GM23248 (cell line): ENCODE data around the gene HOXA3. TPM values are rescaled to one million over a fixed set of nuclear protein-coding genes. Genes with fewer than 3 reads are reported as not detected.

Source experiments
- DNase-seq: peaks from one replicate; pipeline ENCODE4 v3.0.0-alpha.2; 2015
- H2AFZ ChIP-seq: fragments of 200-600 bp; sonication (generic); 2 replicates; pipeline ENCODE4 v1.6.1; 2016; ENCODE audit warnings: antibody characterized with exemption
- H3F3A ChIP-seq: fragments of 200-600 bp; sonication (generic); 2 replicates; pipeline ENCODE4 v1.6.1; 2016; ENCODE audit warnings: mild to moderate bottlenecking, antibody characterized with exemption, mixed run types; ENCODE audit not compliant: insufficient read depth
- H3K27ac ChIP-seq: fragments of 200-600 bp; sonication (generic); 2 replicates; pipeline ENCODE4 v1.5.1; 2016; ENCODE audit warnings: mild to moderate bottlenecking
- H3K27me3 ChIP-seq: fragments of 200-600 bp; sonication (generic); replicated peaks from 2 replicates; pipeline ENCODE4 v1.6.1; 2016; ENCODE audit warnings: mild to moderate bottlenecking; ENCODE audit not compliant: insufficient read depth
- H3K36me3 ChIP-seq: fragments of 200-600 bp; sonication (generic); 2 replicates; pipeline ENCODE4 v1.6.1; 2016; ENCODE audit warnings: low read depth, mild to moderate bottlenecking
- H3K4me1 ChIP-seq: fragments of 200-600 bp; sonication (generic); 2 replicates; pipeline ENCODE4 v1.6.1; 2016; ENCODE audit warnings: mild to moderate bottlenecking; ENCODE audit not compliant: insufficient read depth
- H3K4me2 ChIP-seq: fragments of 200-600 bp; sonication (generic); one replicate; pipeline ENCODE4 v1.6.1; 2016; ENCODE audit warnings: mild to moderate bottlenecking; ENCODE audit not compliant: unreplicated experiment
- H3K4me3 ChIP-seq: fragments of 200-600 bp; sonication (generic); 2 replicates; pipeline ENCODE4 v1.5.1; 2016; ENCODE audit warnings: mild to moderate bottlenecking
- H3K79me2 ChIP-seq: fragments of 200-600 bp; sonication (generic); 2 replicates; pipeline ENCODE4 v1.6.1; 2016; ENCODE audit warnings: mild to moderate bottlenecking; ENCODE audit not compliant: insufficient read depth
- H3K9ac ChIP-seq: fragments of 200-600 bp; sonication (generic); 2 replicates; pipeline ENCODE4 v1.6.1; 2016; ENCODE audit warnings: mild to moderate bottlenecking
- H3K9me2 ChIP-seq: fragments of 200-600 bp; sonication (generic); 2 replicates; pipeline ENCODE4 v1.6.1; 2016; ENCODE audit warnings: mixed run types, mild to moderate bottlenecking, moderate library complexity; ENCODE audit not compliant: insufficient read depth
- H3K9me3 ChIP-seq: fragments of 200-600 bp; sonication (generic); one replicate; pipeline ENCODE4 v1.6.1; 2017; ENCODE audit warnings: low read depth
- H4K20me1 ChIP-seq: fragments of 200-600 bp; sonication (generic); 2 replicates; pipeline ENCODE4 v1.6.0; 2016; ENCODE audit not compliant: insufficient read depth
- EZH2 ChIP-seq: fragments of 200-600 bp; sonication (generic); IDR thresholded peaks from 2 replicates; pipeline ENCODE4 v1.6.1; 2018; ENCODE audit warnings: antibody characterized with exemption, mild to moderate bottlenecking; ENCODE audit not compliant: insufficient read depth, poor library complexity, severe bottlenecking
- EZH2phosphoT487 ChIP-seq: fragments of 200-600 bp; sonication (generic); IDR thresholded peaks from 2 replicates; pipeline ENCODE4 v1.6.1; 2018; ENCODE audit warnings: antibody characterized with exemption, moderate library complexity, mild to moderate bottlenecking, low read depth; ENCODE audit not compliant: insufficient read depth
- WGBS, 2 experiments: methylation state at CpG; one replicate each; pipeline ENCODE4 v1.1.6; 2015 to 2017; ENCODE audit warnings: low lambda C conversion rate in 2 of 2, low coverage in 1 of 2; ENCODE audit errors: missing lambda C conversion rate in 2 of 2; 5-methylcytosine and 5-hydroxymethylcytosine counted together
- in situ Hi-C: fragments of 300-500 bp; cut with MboI; formaldehyde crosslinking; loops from 2 replicates; pipeline ENCODE4 v1.15.0; 2020
- polyA plus RNA-seq: library from polyadenylated mRNA; unstranded; fragments of >200 nt; fragmentation: Nextera tagmentation; extraction: Ambion mirVana; gene quantifications from 2 replicates; pipeline ENCODE4 v1.2.1, GENCODE V29; 2016
- total RNA-seq: library from RNA; depleted of rRNA; stranded (reverse); fragments of >200 nt; shearing (Covaris generic); gene quantifications from 2 replicates; pipeline ENCODE4 v1.2.3, GENCODE V29; 2014

The HOXA3 gene
- total and polyA plus RNA-seq, 2 experiments from 2014 or later, result 1.2 to 2.1 TPM

DNA sequence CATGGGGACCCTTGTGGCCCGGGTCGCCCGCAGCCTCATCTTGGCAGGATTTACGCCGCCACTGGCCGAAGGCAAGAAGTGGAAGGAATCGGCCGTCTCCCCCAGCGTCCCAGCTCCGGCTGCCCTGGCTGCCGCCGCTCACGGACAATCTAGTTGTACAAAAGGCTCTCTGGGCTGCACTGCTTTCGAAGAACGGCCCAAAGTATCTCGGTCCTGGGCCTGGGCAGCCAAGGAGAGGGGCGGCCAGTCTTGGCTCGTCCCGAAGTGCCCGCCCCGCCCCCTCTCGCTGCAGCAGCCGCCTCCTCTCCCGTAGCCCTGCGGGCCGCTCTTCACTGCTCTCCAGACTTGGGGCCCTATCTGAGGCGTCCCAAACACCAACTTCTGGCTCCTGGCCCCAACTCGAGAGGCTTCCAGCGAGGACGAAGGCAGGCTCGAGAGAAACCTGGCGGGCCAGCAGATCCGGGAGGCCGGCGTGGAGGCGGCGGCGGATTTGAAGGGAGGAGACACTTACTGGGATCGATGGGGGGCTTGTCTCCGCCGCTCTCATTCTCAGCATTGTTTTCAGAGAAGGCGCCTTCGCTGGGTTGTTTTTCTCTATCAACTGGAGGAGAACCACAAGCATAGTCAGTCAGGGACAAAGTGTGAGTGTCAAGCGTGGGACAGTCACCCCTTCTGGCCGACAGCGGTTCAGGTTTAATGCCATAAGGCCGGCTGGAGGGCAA, 12.1 kb upstream of the HOXA3 start:
- Histone ChIP-seq H3K9me3 (no peaks in the 10 kb centered on the region), H3K36me3 (peaks cover 10% of the 10 kb centered on the region; the same call in 1 of the 2 replicates), H3K4me2 (peak overlapping the region; percentile 100), H3K4me3 (peak overlapping the region; percentile 83), H3F3A (peaks cover 19% of the 10 kb centered on the region), H2AFZ (peak overlapping the region; percentile 75), H3K27me3 (no peaks in the 10 kb centered on the region), H3K9me2 (no peaks in the 10 kb centered on the region), H3K79me2 (peaks cover 84% of the 10 kb centered on the region), H4K20me1 (no peaks in the 10 kb centered on the region), H3K9ac (peak overlapping the region; percentile 98), H3K27ac (peak overlapping the region; percentile 99), H3K4me1 (peaks cover 7% of the 10 kb centered on the region)
- in situ Hi-C loops, result loop anchor here (10.0 kb wide), 1 partner anchor 970 kb away; no protein-coding TSS in a partner anchor
- no peak for TF ChIP-seq EZH2phosphoT487
- no peak for TF ChIP-seq EZH2
- peak; percentile 73 for DNase-seq
- 0 to 1% methylated on average over 40 to 44 of the region's 47 CpGs for WGBS, 2 experiments

DNA sequence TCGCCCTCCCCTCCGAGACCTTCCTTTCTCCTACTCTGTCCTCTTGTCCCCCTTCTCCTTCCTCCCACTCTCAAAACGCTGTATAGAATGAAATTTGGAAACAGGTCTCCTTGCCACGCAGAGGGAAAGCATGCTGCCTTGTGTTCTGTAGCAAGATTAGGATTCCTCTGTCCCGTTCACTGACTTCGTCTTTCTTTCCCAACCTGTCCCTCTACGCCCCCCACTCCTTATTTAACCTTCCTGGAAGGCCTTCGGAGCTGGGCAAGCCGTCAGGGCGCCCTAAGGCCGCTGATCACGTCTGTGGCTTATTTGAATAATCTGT, 11.6 kb upstream of the HOXA3 start:
- WGBS, 2 experiments, result 0 to 1% methylated on average over 12 of the region's 12 CpGs
- peak overlapping the region; percentile 83 for H3K4me3 ChIP-seq
- no peak for TF ChIP-seq EZH2phosphoT487
- DNase-seq, result peak; percentile 39
- no peak overlapping the region for H2AFZ ChIP-seq
- H3K9me3 ChIP-seq, result no peaks in the 10 kb centered on the region
- H3F3A ChIP-seq, result peaks cover 19% of the 10 kb centered on the region
- peaks cover 7% of the 10 kb centered on the region for H3K4me1 ChIP-seq
- H3K4me2 ChIP-seq, result peak overlapping the region; percentile 100
- peak overlapping the region; percentile 99 for H3K27ac ChIP-seq
- H3K9me2 ChIP-seq, result no peaks in the 10 kb centered on the region
- in situ Hi-C loops, result loop anchor here (10.0 kb wide), 1 partner anchor 969 kb away; no protein-coding TSS in a partner anchor
- H3K27me3 ChIP-seq, result no peaks in the 10 kb centered on the region
- peak overlapping the region; percentile 98 for H3K9ac ChIP-seq
- H3K79me2 ChIP-seq, result peaks cover 79% of the 10 kb centered on the region
- no peaks in the 10 kb centered on the region for H4K20me1 ChIP-seq
- peaks cover 10% of the 10 kb centered on the region; the same call in 1 of the 2 replicates for H3K36me3 ChIP-seq

DNA sequence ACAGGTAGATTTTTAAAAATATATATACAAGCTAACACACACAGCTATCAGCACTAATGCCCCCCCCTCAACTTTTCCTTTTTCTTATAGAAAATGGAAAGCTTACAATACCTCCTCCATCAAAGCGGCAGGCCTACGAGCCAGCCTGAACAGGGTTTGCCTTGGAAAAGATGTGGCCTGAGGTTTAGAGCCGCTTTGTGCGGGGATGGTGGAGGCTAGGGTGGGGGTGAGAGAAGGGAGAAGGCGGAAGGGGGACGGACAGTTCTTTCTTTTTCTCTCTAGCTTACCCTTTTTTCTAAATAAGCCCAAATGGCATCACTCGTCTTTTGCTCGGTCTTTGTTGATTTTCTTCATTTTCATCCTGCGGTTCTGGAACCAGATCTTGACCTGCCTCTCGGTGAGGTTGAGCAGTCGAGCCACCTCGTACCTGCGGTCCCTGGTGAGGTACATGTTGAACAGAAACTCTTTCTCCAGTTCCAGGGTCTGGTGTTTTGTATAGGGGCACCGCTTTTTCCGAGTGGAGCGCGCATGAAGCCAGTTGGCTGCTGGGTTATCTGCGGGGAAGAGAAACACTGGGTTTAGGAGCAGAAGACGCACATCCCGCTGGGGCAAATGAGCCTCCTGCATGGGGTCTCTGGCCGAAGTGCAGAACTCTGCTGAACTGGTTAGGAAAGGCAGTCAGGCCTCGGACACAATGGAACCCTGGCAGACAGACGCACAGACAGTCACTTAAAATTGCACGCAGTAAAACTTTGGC, 11.1 kb upstream of the HOXA3 start:
- no peaks in the 10 kb centered on the region for H4K20me1 ChIP-seq
- peaks cover 10% of the 10 kb centered on the region; the same call in 1 of the 2 replicates for H3K36me3 ChIP-seq
- WGBS, 2 experiments, result 1 to 4% methylated on average over 23 to 24 of the region's 24 CpGs
- no peak overlapping the region for H2AFZ ChIP-seq
- no peaks in the 10 kb centered on the region for H3K9me2 ChIP-seq
- in situ Hi-C loops, result loop anchor here (10.0 kb wide), 1 partner anchor 969 kb away; no protein-coding TSS in a partner anchor
- peak; percentile 49 for DNase-seq
- TF ChIP-seq EZH2phosphoT487, result no peak
- TF ChIP-seq EZH2, result no peak
- peaks cover 7% of the 10 kb centered on the region for H3K4me1 ChIP-seq
- H3K27me3 ChIP-seq, result no peaks in the 10 kb centered on the region
- H3K9me3 ChIP-seq, result no peaks in the 10 kb centered on the region
- peak overlapping the region; percentile 100 for H3K4me2 ChIP-seq
- peak overlapping the region; percentile 83 for H3K4me3 ChIP-seq
- peaks cover 19% of the 10 kb centered on the region for H3F3A ChIP-seq
- peaks cover 74% of the 10 kb centered on the region for H3K79me2 ChIP-seq
- peak overlapping the region; percentile 99 for H3K27ac ChIP-seq
- peak overlapping the region; percentile 98 for H3K9ac ChIP-seq

DNA sequence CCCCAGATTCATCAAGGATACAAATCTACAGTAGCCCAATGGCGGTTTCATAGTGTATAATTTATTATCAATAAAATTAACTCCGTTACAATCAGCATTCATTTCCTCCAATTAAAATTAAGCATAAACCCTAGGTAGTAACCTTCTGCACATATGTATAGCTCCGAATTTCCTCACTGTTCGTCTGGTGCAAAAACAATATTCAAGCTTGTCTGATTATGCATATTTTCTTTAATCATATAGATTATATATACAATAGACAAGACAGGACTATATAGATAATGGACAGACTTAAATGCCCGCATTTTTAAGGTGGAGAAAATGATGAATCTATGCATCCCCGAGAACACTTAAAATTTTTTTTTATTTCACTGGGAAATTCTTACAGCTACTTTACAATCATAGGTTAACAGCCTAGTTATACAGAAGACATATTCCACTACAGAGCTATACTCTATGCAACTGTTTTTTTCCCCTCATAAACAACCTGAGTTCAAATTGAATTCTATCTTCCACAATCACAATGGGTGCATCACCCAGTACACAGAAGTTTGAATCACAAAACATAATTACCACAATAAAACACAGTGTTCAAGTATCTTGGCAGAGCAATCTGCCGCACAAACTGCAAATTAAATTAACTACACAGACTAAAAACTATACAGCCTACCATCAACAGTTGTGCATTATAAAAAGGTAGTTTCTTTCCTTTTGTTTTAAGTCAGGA, 10.3 kb upstream of the HOXA3 start:
- peak overlapping the region; percentile 98 for H3K9ac ChIP-seq
- peaks cover 10% of the 10 kb centered on the region; the same call in 1 of the 2 replicates for H3K36me3 ChIP-seq
- 1 to 2% methylated on average over 7 of the region's 7 CpGs for WGBS, 2 experiments
- in situ Hi-C loops, result loop anchor here (10.0 kb wide), 1 partner anchor 968 kb away; no protein-coding TSS in a partner anchor
- TF ChIP-seq EZH2phosphoT487 (no peak), EZH2 (no peak)
- peak overlapping the region; percentile 100 for H3K4me2 ChIP-seq
- H3K27me3 ChIP-seq, result no peaks in the 10 kb centered on the region
- peak; percentile 50 for DNase-seq
- H3K9me2 ChIP-seq, result no peaks in the 10 kb centered on the region
- no peaks in the 10 kb centered on the region for H3K9me3 ChIP-seq
- peak overlapping the region; percentile 99 for H3K27ac ChIP-seq
- H3F3A ChIP-seq, result peaks cover 14% of the 10 kb centered on the region
- H3K4me3 ChIP-seq, result peak overlapping the region; percentile 83
- peaks cover 66% of the 10 kb centered on the region for H3K79me2 ChIP-seq
- no peaks in the 10 kb centered on the region for H4K20me1 ChIP-seq
- no peak overlapping the region for H2AFZ ChIP-seq
- H3K4me1 ChIP-seq, result peaks cover 5% of the 10 kb centered on the region
